GM12801 (cell line): ENCODE data around the gene TMEM217.

Experiments
- TF ChIP-seq, protein P1 (sequence below): IDR thresholded peaks from one replicate; pipeline ENCODE4 v1.5.1; 2011; ENCODE audit warnings: control low read depth; ENCODE audit not compliant: insufficient read length; ENCODE audit errors: extremely low read depth

The TMEM217 gene

DNA sequence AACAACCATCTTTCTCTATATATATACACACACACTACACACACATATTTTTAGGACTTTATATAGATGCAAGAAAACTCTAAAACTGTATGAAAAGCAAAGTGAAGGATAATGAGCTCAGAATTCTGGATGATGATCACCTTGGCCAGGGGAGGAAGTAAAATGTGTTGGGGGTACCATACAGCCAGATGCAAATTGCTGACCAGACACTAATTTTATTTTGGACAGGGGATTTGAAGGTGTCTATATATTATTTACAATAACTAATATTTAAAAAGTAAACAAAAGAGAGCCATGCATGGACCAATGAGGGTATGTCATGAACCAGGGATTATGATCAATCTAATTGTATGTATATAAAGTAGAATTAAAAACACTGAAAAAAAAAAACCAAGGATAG is 20.2 kb downstream of the TMEM217 start:
- TF ChIP-seq, protein P1, sequence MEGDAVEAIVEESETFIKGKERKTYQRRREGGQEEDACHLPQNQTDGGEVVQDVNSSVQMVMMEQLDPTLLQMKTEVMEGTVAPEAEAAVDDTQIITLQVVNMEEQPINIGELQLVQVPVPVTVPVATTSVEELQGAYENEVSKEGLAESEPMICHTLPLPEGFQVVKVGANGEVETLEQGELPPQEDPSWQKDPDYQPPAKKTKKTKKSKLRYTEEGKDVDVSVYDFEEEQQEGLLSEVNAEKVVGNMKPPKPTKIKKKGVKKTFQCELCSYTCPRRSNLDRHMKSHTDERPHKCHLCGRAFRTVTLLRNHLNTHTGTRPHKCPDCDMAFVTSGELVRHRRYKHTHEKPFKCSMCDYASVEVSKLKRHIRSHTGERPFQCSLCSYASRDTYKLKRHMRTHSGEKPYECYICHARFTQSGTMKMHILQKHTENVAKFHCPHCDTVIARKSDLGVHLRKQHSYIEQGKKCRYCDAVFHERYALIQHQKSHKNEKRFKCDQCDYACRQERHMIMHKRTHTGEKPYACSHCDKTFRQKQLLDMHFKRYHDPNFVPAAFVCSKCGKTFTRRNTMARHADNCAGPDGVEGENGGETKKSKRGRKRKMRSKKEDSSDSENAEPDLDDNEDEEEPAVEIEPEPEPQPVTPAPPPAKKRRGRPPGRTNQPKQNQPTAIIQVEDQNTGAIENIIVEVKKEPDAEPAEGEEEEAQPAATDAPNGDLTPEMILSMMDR = no peak

DNA sequence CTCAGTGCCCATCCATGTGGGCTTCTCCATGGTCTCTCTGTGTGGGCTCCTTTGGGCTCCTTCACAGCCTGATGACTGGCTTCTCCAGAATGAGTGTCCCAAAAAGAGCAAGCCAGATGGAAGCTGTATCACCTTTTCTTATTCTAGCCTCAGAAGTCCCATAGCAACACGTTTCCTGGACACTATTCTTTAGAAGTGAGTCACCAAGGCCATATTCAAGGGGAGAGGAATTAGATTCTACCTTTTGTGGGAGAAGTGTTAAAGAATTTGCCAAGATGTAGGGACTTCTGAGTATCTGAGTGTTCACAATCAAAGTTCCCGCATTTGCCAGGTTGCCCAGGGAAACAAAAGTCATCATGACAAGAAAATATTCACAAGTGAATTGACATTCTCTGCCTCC is 21.0 kb downstream of the TMEM217 start:
- TF ChIP-seq, protein P1 = no peak

DNA sequence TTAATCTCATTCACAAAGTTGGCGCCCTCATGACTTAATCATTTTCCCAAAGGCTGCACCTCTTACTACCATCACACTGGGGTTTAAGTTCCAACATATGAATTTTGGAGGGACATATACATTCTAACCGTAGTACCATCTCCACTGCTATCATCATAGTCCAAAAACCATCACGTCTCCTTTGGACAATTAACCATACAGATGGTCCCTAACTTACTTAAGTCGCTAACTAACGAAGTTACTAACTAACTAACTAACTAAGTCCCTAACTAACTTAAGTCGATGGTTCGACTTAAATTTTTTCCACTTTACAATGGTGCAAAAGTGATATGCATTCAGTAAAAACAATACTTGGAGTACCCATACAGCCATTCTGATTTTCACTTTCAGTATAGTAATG is 24.4 kb downstream of the TMEM217 start:
- TF ChIP-seq, protein P1 = no peak

DNA sequence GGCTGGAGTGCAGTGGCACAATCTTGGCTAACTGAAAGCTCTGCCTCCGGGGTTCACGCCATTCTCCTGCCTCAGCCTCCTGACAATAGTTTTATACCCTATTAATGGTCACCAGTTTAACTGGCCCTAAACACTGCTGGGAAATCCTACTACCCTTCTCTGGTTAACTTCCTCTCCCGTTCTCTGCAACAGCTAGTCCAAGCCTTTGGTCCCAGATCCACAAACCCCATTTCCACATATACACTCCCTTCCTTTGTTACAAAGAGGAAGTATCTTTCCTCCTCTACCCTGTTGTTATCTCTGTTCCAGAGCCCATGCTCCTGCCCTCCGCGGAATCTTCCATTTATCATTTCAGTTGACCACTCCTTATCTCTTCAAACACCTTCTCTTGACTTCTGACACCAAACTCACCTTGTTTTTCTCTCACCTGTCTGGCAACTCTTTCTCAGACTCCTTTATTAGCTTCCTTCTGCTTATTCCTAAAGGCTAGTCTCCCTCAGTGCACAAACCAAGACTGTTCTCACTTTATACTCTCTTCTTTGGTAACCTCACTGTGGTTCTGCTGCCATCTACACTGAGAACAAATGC is 25.4 kb downstream of the TMEM217 start:
- TF ChIP-seq, protein P1 = no peak

- TF ChIP-seq, protein P1 = no peak
Observed at GRCh38 chr6:37230104-37230503, 27.8 kb downstream of the TMEM217 start.

DNA sequence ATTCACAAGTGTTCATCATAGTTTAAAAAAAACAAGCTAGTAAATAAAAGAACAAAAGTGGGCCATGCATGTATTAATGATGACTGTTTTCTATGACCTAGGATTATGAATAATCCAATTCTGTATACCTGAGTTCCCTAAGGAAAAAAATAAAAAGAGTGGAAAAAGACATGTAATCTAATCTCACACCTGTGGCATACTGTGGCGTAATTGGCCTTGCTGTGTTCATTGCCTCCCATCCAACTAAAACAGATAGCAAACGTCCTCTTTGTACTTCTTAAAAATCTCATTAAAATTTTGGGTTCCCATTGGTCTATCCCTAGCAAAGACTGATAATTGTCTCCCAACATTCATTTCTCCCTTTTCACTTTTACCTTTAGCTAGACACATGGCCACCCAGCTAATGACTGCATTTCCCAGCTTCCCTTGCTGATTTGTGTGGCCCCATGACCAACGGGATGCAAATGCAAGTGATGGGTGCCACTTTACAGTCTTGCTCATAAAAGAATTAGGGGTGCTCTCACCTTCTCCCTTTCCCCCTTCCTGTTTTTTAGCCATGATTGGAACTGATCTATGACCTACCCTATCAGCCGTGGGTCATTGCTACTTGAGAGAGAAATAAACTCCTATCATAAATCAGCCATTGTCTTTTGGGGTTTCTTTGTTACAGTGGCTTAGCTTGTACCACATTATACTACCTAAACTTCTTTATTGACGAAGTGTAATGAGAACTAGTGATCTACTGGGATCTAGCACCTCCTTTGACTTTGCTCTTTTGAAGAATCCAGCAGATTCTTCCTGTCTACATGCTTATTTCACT is 32.4 kb downstream of the TMEM217 start:
- TF ChIP-seq, protein P1 = no peak

DNA sequence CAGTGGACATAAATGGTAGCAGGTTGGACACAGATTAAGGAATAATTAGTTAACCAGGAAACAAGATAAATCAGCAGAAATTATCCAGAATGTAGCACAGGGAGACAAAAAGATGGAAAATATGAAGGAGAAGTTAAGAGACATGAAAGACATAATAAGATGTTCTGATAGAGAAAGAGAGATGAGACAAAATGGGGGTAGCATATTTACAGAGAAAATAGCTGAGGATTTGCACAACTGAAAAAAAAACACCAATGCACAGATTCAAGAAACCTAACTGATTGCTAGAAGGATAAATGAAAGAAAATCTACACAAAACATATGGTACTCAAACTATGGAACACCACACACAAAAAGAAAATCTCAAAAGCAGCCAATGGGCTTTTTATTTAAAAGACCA is 35.0 kb downstream of the TMEM217 start:
- TF ChIP-seq, protein P1 = no peak
